DMS114 treated with DMSO at 0.1 percent for 48 hours (cell line): ENCODE results near the gene PRRX2.
"Not testable (repeated sequence)": the region's sequence is repeated elsewhere in the genome, so short reads cannot be mapped to it uniquely, and the experiment has no call there.

ENCODE experiments used
- DNase-seq: peaks from one replicate; lab custom pipeline; 2025; ENCODE audit not compliant: unreplicated experiment; lab: John Stamatoyannopoulos, UW

PRRX2 gene

DNA sequence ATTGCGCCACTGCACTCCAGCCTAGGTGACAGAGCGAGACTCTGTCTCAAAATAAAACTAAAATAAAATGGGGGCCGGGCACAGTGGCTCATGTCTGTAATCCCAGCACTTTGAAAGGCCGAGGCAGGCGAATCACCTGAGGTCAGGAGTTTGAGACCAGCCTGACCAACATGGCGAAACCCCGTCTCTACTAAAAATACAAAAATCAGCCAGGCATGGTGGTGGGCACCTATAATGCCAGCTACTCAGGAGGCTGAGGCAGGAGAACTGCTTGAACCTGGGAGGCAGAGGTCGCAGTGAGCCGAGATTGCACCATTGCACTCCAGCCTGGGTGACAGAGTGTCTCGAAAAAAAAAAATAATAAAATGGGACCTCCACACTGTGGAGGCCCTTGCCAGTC lies 29.1 kb upstream of the PRRX2 start:
- not testable (repeated sequence) for DNase-seq

DNA sequence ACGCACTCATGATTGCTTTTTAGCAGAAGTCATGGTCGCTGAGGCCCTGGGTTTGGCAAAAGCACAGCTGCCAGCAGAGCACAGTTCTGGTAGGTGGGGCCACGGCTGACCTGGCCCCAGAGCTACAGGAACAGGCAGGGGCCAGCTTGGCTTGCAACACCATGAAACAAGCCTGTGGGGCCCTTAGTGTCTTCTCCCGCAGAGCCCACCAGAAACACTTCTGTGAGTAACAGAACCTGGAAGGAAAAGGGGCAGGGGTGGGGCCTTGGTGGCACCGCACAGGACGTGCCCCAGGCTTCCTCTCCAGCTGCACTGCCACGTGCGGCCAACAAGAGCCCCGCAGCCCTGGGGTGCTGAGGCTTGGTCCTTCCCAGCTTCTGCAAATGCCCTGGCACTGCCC lies 28.3 kb upstream of the PRRX2 start:
- DNase-seq, result no peak

DNA sequence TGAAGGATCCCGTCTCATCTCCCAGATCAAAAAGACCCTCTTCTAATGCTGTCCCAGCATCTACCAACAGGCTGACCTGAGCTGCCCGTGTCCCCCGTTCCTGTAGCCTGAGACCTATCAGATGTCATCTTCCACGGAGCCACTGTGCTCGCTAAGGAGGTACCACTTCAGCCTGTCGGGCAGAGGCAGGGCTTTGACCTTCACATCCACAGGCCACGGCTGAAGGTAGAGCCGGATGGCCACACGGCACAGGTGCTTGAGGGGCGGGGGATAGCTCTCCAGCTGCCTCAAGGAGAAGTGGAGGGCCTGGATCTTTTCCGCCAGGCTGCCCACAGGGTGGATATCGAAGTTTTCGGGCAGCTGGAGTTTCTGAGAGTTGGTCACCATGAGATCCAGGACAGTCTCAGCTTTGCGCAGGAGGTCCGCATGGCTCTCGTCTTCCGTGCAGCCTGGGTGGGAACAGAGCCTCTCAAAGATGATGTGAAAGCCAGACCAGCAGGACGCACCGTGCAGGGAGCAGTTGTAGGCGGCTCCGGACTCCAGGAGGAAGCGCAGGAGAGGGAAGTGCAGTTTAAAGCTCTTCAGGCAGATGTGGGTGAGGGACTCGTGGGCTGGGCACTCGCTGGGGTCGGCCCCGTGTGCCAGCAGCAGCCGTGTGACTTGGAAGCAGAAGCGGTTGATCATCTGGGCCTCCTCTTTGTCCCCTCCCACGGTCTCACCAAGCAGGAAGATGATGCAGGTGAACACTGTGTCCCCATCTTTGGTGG lies 27.6 kb upstream of the PRRX2 start:
- DNase-seq, result no peak

DNA sequence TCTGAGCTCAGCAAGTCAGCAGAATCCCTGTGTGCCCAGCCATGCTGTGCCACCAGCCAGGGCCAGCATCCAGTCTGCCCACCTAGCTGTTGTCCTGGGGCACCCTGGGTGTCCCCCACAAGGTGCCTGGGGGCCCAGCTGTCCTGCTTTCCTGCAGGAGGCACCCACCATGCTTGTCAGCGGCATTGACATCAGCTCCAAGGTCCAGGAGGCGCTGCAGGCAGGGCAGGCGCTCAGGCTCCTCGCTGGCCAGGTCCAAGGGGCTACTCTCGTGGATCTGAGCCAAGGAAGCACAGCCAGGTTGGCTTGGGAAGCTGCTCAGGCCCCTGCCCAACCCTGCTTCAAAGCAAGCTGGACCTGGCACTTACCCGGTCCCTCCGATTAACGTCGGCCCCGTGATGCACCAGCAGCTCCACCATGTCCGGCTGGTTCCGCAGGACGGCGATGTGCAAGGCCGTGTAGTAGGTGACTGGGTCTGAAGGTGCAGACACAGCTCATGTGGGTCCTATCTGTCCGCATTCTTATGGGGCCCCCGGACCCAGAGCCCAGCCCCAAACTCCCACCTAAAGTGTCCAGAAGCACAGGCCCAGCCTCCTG lies 26.3 kb upstream of the PRRX2 start:
- no peak for DNase-seq

DNA sequence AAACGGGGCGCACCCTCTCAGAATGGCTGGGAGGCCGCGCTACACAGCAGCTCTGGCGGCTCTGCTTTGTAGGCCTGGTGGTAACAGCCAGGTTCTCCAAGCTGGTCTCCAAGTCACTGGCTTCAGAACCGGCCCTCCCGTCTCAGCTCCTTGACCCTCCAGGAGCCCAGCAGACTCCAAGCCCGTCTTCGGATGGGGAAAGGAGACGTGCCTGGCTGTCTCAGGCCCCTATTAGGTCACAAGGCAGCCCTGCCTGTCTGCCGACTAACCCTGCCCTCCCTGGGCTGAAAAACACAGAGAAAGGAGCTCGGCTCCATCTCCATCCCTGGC lies 25.7 kb upstream of the PRRX2 start:
- DNase-seq, result no peak

DNA sequence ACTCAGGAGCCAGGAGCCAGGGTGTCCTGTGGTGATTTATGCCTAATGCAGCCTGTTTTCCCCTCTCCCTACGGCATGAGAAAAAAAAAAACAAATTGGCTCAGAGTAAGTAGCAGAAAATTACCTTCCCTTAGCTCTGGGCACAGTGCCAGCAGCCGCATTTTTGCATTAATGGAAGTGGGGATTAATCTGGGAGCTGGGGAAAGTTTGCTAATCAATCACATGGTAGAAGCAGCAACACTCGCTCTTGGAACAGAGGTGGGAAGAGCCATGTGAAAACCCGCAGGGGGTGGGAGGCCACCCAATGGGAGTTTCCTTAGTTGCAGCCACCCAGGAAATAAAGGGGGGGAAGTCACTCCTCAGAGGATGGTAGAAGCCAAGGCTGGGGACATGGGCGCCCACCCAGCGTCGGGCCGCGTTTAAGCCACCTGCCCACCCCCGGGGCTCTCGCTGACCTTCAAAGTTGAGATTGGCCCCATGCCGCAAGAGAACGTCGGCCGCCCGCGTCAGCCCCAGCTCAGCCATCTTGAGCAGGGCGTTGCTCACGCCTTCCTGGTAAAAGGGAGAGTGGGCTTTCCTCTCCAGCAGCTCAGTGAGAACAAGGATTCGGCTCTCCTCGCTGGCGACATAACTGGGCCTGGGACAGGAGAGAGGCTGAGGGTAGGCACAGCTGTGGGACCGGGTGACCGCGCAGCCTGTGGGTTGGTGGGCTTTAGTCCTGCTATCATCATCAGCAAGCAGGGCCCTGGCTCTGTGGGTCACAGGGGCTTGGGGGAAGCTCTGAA lies 25.2 kb upstream of the PRRX2 start:
- DNase-seq, result no peak

DNA sequence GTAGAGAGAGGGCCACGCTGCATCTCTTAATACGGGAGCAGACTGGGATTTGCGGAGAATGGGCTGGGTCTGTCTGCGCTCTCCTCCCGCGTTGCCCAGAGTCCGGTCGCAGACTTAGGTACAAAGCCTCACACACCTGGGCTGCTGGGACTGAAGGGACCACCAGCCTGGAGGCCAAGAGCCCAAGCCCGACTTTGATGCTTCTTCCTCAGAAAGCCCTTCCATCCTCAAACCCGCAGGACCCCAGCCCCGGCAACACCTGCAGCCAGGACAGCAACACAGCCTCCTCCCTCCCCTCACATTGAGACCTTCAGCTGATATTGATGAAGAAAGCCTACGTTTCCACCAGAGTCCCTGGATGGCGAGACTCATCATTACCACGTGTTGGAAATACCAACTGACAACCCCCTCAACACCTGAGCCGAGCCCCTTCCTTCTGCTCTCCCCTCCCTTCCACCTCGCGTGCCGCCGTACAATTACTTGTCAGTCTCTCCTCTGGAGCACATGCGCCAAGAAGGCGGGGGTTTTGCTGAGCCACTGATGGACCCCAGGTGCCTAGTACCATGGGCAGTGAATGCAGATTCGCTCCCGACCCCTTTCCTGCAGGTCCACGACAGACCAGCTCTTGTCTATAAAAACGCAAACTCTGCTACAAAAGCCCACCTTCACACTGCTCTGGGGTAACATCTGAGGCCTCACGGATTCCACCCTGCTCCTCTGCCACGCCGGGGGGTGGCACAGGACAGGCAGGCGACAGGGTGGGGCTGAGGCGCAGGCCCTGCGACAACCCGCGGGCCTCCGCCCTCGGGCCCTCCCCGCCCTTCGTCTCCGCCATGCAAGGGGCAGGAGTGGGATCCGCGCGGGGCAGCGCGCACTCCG lies 24.3 kb upstream of the PRRX2 start:
- no peak for DNase-seq

DNA sequence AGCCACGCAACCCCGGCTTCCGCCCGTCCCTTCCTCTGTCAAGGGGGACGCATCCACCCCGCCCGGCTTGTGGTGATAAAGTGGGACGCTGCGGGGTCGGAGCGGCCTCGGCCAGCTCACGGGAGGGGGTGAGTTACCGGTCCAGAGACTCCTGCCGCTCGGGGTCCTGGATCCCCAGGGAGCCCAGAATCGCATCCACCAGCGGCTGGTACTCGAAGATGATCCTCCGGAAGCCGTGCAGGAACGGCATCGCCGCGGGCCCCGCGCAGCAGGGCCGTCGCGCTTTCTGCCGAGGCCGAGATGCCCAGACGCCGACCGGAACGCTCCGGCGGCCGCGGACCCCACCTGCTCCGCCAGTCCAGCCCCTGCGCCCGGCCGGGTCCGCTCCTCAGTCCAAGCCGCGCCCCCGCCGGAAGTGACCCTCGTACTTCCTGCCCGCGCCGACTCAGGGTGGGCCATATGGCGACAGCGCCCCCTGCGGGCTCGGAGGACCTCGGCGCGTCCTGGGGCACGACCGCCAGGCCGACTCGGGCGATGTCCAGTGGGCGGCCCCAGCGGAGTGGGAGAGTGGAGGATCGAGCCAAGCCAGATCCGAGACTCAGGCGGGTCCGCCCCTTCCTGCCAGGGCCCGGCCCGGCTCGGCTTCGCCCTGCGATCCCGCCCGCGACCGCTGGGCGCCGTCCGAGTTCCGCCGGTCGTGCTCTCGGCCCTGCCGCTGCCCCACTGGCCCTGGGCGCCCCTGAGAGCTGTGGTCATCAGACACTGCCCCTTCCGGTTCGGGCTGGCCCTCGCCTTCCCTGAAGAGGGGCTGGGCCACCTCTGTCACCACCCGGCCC lies 23.5 kb upstream of the PRRX2 start, which contains the start of gene ASB6:
TSS of gene ASB6 (minus strand) at position 402 of the 836 bp plus-strand sequence. CDS start at position 250, 152 bp downstream.
- peak; percentile 75 for DNase-seq

DNA sequence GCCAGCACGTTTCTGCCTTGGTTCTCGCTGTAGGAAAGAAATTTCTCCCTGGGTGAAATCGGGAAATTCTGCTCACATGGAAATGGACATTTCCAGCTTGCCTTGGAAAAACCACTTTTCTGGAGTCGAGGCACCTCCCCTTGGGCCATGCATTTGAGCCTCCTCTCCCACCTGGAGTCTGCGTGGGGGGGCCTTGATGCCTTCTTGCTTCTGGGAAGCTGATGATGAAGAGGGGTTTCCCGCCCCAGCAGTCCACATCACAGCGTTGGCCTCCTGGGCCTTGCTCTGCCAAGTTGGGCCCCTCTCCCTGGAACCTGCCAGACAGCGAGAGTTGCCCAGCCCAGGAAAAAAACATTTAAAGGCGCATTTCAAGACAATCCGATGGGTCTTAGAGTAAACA lies 21.7 kb upstream of the PRRX2 start:
- DNase-seq, result no peak

DNA sequence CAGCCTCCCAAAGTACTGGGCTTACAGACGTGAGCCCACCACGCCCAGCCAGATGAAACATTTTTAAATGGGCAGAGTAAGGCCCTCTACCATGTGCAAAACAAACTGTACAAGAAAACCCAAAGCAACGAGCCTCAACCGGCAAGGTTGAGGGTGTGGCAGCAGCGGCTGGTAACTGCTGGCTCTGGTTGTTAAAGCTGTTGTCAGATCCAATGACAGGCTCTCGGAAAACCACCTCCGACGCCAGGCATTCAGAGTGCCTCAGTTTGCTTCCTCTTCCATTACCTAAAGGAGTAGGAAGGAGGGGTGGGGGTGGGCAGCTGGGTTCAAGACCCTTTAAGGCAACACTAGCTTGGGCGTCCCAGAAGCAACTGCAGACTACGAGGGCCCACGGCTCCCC lies 21.1 kb upstream of the PRRX2 start:
- no peak for DNase-seq

DNA sequence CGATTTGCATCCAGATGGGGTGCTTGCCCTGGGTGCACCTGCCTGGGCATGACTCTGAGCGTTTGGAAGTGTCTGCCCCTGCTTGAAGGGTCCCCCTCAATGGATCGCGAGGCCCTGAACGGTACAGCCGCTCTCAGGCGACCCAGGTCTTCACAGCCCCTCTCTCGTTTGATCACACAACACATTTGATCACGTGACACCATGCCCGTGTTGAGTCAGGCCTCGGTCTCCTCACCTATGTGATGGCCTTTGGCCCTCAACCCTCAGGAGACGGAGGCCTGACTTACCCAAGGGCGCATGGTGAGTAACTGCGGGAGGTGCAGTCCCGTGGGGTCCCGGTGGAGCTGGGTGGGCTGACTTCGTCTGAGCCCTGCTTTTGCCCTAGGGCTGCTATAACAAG lies 20.5 kb upstream of the PRRX2 start:
- no peak for DNase-seq

DNA sequence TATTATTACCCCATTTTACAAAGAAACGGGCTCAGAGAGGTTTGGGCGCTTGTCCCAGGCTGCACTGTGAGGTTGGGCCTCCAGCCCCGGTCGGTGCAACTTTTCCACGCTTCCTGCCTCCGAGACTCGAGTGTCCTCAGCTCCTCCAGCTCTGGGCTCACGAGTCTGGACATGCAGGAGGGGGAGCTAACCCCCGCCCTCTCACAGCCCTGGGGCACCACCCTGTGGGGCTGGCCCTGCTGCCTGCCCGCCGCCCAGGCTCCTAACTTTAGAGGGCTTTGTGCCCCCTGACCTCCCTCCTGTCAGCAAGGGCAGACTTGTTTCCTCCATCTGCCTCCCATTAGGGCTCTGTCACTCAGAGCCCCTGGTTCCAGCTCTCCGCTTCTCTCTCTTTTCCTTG lies 19.2 kb upstream of the PRRX2 start:
- no peak for DNase-seq

DNA sequence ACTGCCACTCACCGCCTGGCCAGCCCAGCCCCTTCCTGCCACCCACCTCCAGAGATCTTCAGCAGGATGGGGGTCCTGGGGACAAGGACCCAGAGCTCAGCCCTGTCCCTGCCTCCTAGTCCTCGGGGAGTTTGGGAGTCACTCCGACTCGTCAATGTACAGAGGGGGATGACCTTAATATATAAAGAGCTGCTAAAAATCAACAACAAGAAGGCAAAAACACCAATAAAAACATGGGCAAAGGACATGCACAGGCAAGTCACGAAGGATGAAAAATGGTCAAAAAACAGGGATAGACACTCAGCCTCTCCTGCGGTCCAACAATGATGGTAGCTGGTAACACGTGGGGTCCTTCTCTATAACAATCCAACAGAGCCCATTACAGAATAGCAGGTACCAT lies 18.8 kb upstream of the PRRX2 start:
- no peak for DNase-seq

DNA sequence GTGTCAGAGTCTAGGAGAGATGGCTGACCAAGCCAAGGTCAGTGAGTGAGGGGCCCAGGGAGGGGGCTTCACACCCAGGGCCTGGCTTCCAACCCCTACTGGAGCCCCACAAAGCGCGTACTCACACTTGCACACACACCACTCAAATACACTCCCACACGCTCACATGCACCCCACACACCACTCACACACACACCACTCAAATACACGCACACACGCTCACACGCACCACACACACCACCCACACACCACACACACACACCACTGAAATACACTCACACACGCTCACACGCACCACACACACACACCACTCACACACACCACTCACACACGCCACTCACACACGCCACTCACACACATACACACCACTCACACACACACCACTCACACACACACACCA lies 17.8 kb upstream of the PRRX2 start:
- DNase-seq, result no peak

DNA sequence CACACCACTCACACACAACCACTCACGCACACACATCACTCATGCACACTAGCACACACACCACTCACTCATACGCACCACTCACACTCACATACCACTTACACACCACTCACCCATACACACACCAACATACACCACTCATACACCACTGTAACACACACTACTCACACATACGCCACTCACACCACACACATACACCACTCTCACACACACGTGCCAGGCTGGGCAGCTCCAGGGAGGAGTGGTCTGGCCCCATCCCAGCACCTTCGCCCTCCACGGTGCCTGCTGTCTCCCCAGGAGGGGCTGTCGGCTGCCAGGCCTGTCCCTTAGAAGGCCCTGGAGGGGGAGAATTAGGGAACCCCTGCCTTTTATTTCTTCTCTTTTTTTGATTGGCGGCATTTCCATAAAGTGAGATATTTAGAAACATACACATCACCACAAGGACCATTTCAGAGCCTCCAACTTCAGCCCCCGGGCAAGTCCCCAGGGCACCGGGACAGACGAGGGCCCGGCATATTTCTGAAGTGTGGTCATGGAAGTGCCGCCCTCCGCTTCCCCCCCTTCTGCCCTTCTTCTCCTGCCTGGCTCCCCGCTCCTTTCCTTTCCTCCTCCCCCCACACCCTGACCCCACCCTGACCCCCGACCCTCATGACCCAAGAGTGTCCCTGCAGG lies 17.2 kb upstream of the PRRX2 start:
- DNase-seq, result no peak

DNA sequence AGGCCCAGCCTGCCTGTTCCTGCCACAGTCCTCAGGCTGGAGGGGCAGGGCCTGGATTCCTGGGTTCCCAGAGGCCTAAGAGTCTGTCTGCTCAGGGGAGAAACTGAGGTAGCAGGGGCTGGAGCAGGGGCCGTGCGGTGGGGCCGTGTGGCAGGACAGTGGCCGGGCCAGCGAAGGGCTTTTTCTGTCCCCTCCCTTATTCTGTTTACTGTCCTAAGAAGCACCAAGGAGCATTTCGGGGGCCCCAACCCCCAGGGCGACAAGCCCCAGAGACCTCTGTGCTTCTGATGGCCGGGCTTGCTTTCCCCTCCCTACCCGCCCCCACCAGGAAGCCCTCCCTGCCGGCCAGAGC lies 16.7 kb upstream of the PRRX2 start:
- DNase-seq, result no peak

DNA sequence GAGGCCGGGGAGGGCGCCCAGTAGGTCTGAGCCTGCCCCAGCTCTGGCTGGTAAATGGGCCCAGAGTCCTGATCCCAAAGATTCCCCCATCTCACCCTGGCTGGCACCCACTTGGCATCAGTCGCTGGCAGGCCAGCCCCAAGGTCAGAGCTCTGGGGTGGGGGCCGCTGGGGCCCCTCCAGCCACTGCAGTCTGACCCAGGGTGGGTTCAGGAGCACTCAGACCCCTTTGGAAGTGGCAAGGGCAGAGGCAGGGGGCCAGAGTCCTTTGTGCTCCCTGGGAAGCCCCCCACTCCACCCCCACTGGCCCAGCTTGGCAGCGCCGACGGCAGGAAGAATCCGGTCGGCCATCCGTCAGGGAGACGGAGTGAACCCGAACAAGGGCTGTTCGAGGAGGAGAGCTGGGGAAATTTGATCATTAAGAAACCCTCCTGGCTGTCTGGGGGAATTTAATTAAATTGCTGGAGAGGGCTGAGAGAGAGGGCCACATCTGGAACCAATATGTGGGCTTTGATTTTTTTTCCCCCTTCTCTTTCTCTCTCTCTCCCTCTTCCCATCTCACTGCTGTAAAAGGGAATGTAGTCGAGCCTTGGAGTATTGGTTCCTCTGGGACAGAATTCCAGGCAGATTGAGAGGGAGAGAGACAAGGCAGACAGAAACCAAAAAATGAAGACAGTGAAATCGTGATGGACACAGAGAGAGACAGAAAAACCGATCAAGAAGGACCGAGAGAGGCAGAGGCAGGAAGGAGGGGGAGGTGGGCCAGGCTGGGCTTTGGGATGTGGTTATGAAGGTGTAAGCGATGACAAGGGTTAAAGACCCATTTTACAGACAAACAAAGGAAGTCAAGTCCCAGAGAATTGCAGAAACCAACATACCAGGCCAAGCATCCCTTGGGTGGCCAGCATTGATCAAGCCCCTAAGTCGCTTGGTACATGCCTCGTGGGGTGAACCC lies 15.4 kb upstream of the PRRX2 start:
- no peak for DNase-seq

DNA sequence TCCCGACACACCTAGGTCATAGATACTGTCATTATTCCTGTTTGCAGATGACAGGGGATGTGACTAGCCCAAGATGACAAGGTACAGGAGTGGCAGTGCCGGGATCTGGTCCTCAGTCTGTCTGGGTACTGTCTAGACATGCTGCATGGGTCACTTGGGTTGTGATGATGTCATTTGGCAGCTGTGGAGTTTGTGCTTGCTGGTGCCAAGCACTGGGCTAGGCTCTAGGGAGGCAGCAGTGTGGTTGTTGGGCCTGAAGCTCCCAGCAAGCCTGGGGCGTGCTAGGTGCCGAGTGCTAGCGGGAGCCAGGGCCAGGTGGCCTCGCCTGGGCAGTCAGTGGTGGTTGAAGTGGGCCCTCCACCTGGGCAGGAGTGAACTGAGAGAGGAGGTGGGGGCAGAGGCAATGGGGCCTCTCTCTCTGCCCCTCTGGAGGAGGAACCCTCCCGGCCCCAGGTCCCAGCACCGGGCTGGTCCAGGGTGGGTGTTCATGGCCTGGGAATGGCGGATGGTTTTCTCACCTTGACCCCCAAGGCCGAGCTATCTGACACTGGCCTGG lies 14.7 kb upstream of the PRRX2 start:
- no peak for DNase-seq
